Adrenal gland (tissue), 12 donors: ENCODE measurements around the gene COL5A1. TPM values are rescaled to one million over a fixed set of nuclear protein-coding genes. Genes with fewer than 3 reads are reported as not detected.

ENCODE experiments used
- DNase-seq, 7 donors: peaks; one replicate each; pipeline ENCODE4 v3.0.0-alpha.2; 2019 to 2020
- H3K27ac ChIP-seq, 5 donors: fragments of 200-600 bp; sonication (generic) in 4 of 5; 1 replicate in 3 of 5; 2 replicates in 2 of 5; pipeline versions ENCODE4 v1.5.1 to v1.8.0; 2016 to 2020; ENCODE audit warnings: mild to moderate bottlenecking in 1 of 5
- H3K27me3 ChIP-seq: fragments of 200-600 bp; 2 replicates; pipeline ENCODE4 v1.8.0; 2021
- H3K36me3 ChIP-seq, 2 donors: fragments of 200-600 bp; replicated peaks in 1 of 2; 1 replicate in 1 of 2; 2 replicates in 1 of 2; pipeline versions ENCODE4 v1.5.1 to v1.8.0; 2018 to 2022
- H3K4me1 ChIP-seq, 2 donors: fragments of 200-600 bp; replicated peaks in 1 of 2; 1 replicate in 1 of 2; 2 replicates in 1 of 2; pipeline versions ENCODE4 v1.5.1 to v1.8.0; 2018 to 2021
- H3K4me3 ChIP-seq, 4 donors: fragments of 200-600 bp; sonication (generic) in 3 of 4; one replicate each; pipeline ENCODE4 v1.5.1; 2016 to 2018
- H3K9me3 ChIP-seq, 3 donors: fragments of 200-600 bp; sonication (generic) in 1 of 3; replicated peaks in 1 of 3; 1 replicate in 2 of 3; 2 replicates in 1 of 3; pipeline versions ENCODE4 v1.5.1 to v1.8.0; 2016 to 2021
- CTCF ChIP-seq, 6 experiments: fragments of 450-650 bp in 4 of 6; fragments of 200-600 bp in 2 of 6; sonication (generic) in 1 of 6; IDR thresholded peaks; 1 replicate in 5 of 6; 2 replicates in 1 of 6; pipeline versions ENCODE4 v1.5.1 to v1.8.0; 2016 to 2021; ENCODE audit warnings: antibody characterized with exemption in 6 of 6, mild to moderate bottlenecking in 2 of 6, moderate library complexity in 1 of 6
- POLR2A ChIP-seq, 2 donors: fragments of 450-650 bp; IDR thresholded peaks; one replicate each; pipeline ENCODE4 v1.6.1; 2017; ENCODE audit warnings: antibody characterized with exemption in 2 of 2, mild to moderate bottlenecking in 2 of 2, moderate library complexity in 1 of 2
- WGBS, 4 donors: extraction: QIAGEN DNeasy Blood & Tissue Kit in 2 of 4; methylation state at CpG; one replicate each; pipeline versions ENCODE4 v1.1.5 to v1.1.7; 2013 to 2017; 5-methylcytosine and 5-hydroxymethylcytosine counted together
- intact Hi-C, 2 donors: fragments of 100-400 bp; cut with DNase I; formaldehyde crosslinking; loops; one replicate each; pipeline versions ENCODE4 v1.14.1 to v1.15.0; 2022 to 2023
- polyA plus RNA-seq, 3 donors: library from polyadenylated mRNA; stranded (reverse); fragments of 200-250 nt in 2 of 3; fragments of 350-450 nt in 1 of 3; fragmentation: Illumina TruSeq in 1 of 3; extraction: RNeasy Lipid Tissue Mini Kit (QIAGEN cat#74804) in 1 of 3; gene quantifications; one replicate each; pipeline ENCODE4 v1.2.3, GENCODE V29; 2013 to 2014
- total RNA-seq, 9 donors: library from RNA; depleted of rRNA in 4 of 9; stranded (reverse); fragments of >200 nt in 4 of 9; fragments of 120-200 nt in 1 of 9; fragmentation: NEBNext Ultra II Directional in 1 of 9; extraction: Animal tissue kit (Norgen Biotek cat#: 25700) in 1 of 9; gene quantifications; one replicate each; pipeline versions ENCODE4 v1.1.0 to v1.2.4, GENCODE V29; 2013 to 2023
- donor health status: healthy with polysubstance abuse.
- donor health status: Bipolar disorder and iron deficiency.
- donor health status: DM: yes; HTN: yes; CAD: no.
- donor health status: DM: no; HTN: no; CAD: no.
- donor health status: DM: no; HTN: no; CAD: no.
- donor health status: DM: yes; HTN: yes; CAD: no.

COL5A1 gene
- total and polyA plus RNA-seq, 12 donors: 3.5 to 45.5 (median 29.3) TPM

GRCh38 chr9:134742822-134743535 is 101.4 kb downstream of the COL5A1 start:
- Histone ChIP-seq H3K4me1 (no peaks in the 10 kb centered on the region), H3K36me3 (peaks cover 0 to 1% of the 10 kb centered on the region in 2 donors), H3K4me3 (no peak overlapping the region), H3K27ac (no peak overlapping the region), H3K9me3 (no peaks in the 10 kb centered on the region), H3K27me3 (no peaks in the 10 kb centered on the region)
- 89 to 93% (median 91%) methylated on average over 18 to 22 of the region's 22 CpGs for WGBS, 4 donors
- DNase-seq: no peak
- no peak for TF ChIP-seq POLR2A (IDR thresholded peaks at IDR 0.05)
- no peak for TF ChIP-seq CTCF (IDR thresholded peaks at IDR 0.05)
- intact Hi-C loops: no loop called here

- TF ChIP-seq POLR2A (IDR thresholded peaks at IDR 0.05): no peak
- TF ChIP-seq CTCF (IDR thresholded peaks at IDR 0.05): no peak
Measured at GRCh38 chr9:134743853-134744252, 102.2 kb downstream of the COL5A1 start.

GRCh38 chr9:134744385-134745295 is 103.0 kb downstream of the COL5A1 start:
- H3K36me3 ChIP-seq: peaks cover 0 to 5% of the 10 kb centered on the region in 2 donors
- no peaks in the 10 kb centered on the region for H3K27me3 ChIP-seq
- 90 to 95% (median 93%) methylated on average over 15 to 16 of the region's 16 CpGs for WGBS, 4 donors
- intact Hi-C loops: no loop called here
- no peak overlapping the region for H3K27ac ChIP-seq
- no peaks in the 10 kb centered on the region for H3K9me3 ChIP-seq
- no peak for TF ChIP-seq POLR2A (IDR thresholded peaks at IDR 0.05)
- no peak for TF ChIP-seq CTCF (IDR thresholded peaks at IDR 0.05)
- no peaks in the 10 kb centered on the region for H3K4me1 ChIP-seq
- no peak overlapping the region for H3K4me3 ChIP-seq
- DNase-seq: no peak

More at GRCh38 chr9:134743853-134744252, 102.2 kb downstream of the COL5A1 start:
- H3K36me3 ChIP-seq: peaks cover 0 to 5% of the 10 kb centered on the region in 2 donors
- intact Hi-C loops: no loop called here
- no peaks in the 10 kb centered on the region for H3K27me3 ChIP-seq
- H3K9me3 ChIP-seq: no peaks in the 10 kb centered on the region
- no peak overlapping the region for H3K27ac ChIP-seq
- 87 to 100% (median 89%) methylated on average over 1 to 5 of the region's 5 CpGs for whole genome bisulfite sequencing, 4 donors
- no peaks in the 10 kb centered on the region for H3K4me1 ChIP-seq
- DNase-seq: no peak
- no peak overlapping the region for H3K4me3 ChIP-seq

- Histone ChIP-seq H3K36me3 (peaks cover 0 to 5% of the 10 kb centered on the region in 2 donors), H3K27me3 (no peaks in the 10 kb centered on the region), H3K27ac (no peak overlapping the region), H3K4me3 (no peak overlapping the region), H3K9me3 (no peaks in the 10 kb centered on the region), H3K4me1 (no peaks in the 10 kb centered on the region)
- no peak for TF ChIP-seq CTCF (IDR thresholded peaks at IDR 0.05)
- TF ChIP-seq POLR2A (IDR thresholded peaks at IDR 0.05): no peak
- 91 to 94% (median 93%) methylated on average over 1 of the region's 1 CpG for WGBS, 4 donors
- intact Hi-C loops: no loop called here
- no peak for DNase-seq
Measured at GRCh38 chr9:134747951-134748489, 106.4 kb downstream of the COL5A1 start.
